Stimulated activated CD4-positive, alpha-beta T cell treated with anti-CD3 and anti-CD28 coated beads, Interleukin-1b, Interleukin-23, amount 100 ng/mL, for 4 hours (primary cell): ENCODE measurements around the gene NFKB2.

ENCODE experiments used
- DNase-seq, 2 donors: peaks; one replicate each; pipeline ENCODE4 v3.0.0-alpha.2; 2020; ENCODE audit warnings: low read depth in 2 of 2

The NFKB2 gene

GRCh38 chr10:102422545-102423129 is 27.1 kb downstream of the NFKB2 start:
- peak in 1 of 2 donors; percentile 48 for DNase-seq

DNA sequence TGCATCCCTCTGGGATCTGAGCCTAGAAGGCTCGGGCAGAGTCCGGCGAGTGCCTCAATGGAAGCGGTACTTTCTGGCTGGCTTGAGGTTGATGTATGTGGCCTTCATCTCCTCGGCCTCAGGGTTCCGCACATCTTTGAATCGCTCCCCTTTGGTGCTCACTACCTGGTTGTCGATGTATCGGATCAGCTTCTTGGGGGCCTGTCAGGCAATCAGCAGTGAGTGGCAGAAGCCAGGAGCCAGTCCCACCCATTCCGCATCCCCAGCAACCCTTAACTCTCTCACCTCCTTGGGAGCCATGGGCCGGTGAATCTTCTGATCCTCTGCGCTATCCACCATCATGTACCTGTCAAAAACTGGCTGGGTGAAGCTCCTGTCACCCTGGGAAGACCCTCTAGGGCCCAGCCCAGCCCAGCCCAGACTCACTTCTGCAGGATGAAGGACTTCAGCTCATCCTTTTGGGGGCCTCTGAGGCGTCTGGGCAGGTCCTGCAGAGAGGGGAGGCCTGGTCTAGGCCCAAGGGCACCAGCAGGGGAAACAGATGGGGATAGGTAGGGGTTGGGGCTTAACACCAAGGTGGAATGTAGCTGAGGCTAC is 28.0 kb downstream of the NFKB2 start:
- no peak for DNase-seq

GRCh38 chr10:102424145-102424544 is 28.6 kb downstream of the NFKB2 start:
- no peak for DNase-seq

- no peak for DNase-seq
These were observed 29.4 kb downstream of the NFKB2 start for GRCh38 chr10:102424916-102425315.

DNA sequence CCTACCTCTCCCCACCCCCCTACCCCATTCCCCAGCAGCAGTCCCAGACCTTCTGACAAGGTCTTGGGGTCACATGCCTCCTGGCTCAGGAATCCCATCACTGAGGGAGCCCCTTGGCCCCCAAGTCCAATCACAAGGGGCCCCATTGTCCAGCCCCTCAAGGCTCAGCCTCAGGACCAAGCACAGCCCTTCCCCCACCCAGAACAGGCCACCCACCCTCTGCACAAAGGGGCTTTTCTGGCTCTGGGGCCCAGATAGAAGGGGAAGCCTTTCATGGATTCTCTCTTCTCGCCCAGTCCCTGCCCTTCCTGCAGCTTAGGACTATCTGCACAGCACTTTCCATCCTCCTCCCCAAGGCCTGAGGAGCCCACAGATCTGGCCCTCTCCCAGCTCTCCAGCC is 29.9 kb downstream of the NFKB2 start:
- DNase-seq = no peak

DNA sequence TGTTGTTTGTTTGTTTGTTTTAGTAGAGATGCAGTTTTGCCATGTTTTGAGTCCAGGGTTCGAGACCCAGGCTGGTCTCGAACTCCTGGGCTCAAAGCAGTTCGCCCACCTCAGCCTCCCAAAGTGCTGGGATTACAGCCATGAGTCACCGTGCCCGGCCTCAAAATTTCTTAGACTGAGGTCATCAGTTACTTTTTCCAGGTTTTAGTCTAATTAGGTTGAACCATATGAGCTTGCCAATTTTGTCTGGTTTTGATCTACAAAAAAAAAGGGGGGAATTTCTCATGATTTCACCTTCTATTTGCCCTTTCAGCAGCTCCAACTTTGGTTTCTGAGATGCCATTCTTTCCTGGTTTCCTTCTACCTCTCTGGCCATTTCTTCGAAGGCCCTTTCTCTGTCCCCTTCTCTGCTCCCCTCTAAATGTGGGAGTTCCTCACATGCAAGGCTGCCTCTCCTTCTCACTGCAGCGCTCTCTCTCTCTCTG is 31.3 kb downstream of the NFKB2 start:
- no peak for DNase-seq

- no peak for DNase-seq
These were observed 34.0 kb downstream of the NFKB2 start for GRCh38 chr10:102429468-102429867.

- no peak for DNase-seq
These were observed 36.1 kb downstream of the NFKB2 start for GRCh38 chr10:102431452-102432124.

DNA sequence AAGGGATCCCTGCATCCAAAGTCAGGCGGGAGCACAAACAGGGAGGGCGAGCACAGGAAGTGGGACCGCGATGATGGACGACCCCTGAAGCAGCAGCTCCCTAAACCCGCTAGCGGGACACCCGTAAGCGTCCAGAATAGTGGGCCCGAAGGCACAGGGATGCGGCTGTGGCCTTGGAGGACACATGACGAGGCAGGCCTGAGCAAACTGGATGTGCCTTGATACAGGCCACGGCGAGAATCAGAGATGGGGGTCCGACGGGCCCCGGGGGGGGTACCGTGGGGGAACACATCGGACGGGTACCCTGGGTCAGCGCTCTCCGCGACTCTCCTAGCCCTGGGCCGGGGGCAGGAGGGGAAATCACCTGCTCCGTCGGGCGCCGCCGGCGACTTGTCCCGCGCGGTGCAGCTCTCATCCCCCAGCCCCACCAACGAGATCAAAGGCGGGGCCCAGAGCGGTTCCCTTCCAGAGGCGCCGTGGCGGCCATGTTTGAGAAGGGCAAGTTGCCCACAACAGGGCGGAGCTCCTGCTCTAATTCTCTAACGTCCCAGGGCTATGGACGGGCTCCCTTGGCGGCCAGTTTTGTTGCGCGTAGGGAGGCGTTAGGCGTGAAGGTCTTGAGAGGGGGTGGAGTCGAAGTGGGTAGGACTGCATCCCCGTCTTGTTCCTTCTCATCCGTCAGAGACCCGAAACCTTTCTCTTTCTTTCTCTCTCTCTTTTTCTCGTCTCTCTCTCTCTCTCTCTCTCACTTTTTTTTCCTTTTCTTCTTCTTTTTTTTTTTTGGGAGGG is 36.9 kb downstream of the NFKB2 start, which contains the start of gene CUEDC2:
Gene CUEDC2, minus strand, starts transcription at position 413 of the 789 bp plus-strand sequence. CDS start 7,386 bp downstream, outside the sequence.
- peak; percentile 95 to 96 for DNase-seq

DNA sequence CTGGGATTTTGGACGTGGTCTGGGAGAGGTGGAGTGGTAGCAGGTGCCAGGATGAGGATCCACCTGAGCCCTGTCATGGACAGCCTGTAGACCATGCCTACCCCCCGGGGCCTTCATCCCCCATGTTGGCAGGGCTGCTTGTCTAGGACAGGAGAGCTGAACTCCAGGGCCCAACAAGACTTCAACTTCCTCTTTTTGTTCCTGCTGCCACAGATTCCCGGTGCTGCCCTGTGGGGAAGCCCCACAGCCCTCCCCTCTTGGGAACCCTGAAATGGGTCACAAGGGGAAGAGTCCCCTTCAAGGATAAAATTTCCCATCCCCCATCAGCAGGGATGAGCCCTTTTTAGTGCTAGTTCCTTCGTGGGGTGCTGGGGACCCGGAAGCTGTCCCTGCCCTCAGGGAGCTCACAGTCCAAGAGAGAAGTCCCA is 38.1 kb downstream of the NFKB2 start:
- DNase-seq = no peak

GRCh38 chr10:102434394-102435132 is 39.1 kb downstream of the NFKB2 start:
- no peak for DNase-seq

DNA sequence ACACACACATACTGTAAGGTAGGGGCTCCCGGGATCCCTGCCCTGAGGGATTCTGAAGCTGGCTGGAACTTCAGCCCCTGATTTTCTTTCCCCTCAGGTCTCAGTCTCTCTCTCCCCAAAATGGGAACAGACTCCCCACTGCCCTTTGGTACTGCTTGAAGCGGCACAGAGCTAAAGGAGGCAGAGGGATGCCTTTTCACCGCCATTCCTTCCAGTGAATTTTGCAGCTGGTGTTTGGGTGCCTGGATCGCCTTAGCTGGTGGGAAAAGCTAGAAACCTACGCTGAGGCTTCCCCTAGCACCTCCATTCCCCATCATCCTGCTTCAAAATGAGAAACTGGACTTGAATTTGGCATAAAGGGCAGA is 39.6 kb downstream of the NFKB2 start:
- DNase-seq = no peak

- peak; percentile 37 to 43 for DNase-seq
These were observed 40.2 kb downstream of the NFKB2 start for GRCh38 chr10:102435529-102436233.

GRCh38 chr10:102436312-102436711 is 40.8 kb downstream of the NFKB2 start:
- no peak for DNase-seq

DNA sequence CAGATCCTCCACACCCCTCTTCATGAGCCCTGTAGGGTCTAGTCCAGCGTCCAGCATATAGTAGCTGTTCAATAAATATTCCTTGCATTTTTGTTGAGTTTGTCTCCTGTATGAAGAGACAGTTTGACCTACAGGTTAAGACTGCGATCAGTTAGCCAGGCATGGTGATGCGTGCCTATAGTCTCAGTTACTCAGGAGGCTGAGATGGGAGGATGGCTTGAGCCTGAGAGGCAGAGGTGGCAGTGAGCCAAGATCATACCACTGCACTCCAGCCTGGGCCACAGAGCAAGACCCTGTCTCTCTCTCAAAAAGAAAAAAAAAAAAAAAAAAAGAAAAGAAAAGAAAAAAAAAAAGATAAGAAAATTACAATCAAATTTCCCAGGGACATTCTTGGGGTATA is 42.0 kb downstream of the NFKB2 start:
- no peak for DNase-seq

GRCh38 chr10:102438374-102438773 is 42.9 kb downstream of the NFKB2 start:
- no peak for DNase-seq

GRCh38 chr10:102444851-102445250 is 49.3 kb downstream of the NFKB2 start:
- no peak for DNase-seq

DNA sequence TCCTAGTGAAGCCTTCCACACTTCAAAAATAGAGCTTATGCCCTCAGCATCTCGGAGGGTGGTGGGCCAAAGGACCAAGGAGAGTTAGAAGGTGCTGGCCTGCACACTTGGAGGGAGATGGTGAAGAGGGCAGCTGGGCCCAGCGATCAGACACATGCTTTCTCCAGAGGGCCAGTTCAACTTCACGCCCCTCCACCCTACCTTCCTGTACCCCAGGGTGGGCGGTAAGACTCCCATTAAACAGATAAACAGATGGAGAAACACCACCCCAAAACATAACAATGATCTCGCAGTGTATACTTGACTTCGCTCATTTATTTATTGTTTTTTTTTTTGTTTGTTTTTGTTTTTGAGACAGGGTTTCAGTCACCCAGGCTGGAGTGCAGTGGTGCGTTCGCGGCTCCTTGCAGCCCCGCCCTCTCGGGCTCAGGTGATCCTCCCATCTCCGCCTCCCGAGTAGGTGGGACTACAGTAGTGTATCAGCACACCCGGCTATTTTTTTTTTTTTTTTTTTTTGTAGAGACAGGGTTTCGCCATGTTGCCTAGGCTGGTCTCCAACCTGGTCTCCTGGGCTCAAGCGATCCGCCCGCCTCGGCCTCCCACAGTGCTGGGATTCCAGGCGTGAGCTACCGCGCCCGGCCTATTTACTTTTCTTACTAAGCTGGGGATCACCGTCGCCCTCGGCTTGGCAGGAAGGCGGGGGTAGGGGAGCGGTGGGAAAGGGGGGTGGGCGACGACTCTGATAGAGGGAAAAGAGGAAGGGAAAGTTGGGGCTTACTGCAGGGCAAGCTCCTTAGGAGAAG is 54.0 kb downstream of the NFKB2 start:
- DNase-seq = peak; percentile 74 to 80

- no peak for DNase-seq
These were observed 54.5 kb downstream of the NFKB2 start for GRCh38 chr10:102450124-102450373.

GRCh38 chr10:102450374-102451104 is 55.0 kb downstream of the NFKB2 start:
- peak; percentile 70 to 80 for DNase-seq
